ENCODE results near the gene CDK19.
"Not testable (repeated sequence)": the region's sequence is repeated elsewhere in the genome, so short reads cannot be mapped to it uniquely, and the experiment has no call there.

The CDK19 gene

GRCh38 chr6:110735666-110736065 lies 79.6 kb downstream of the CDK19 start:
- no peak for DNase-seq (ENCODE audit: low spot score)
- in situ Hi-C loops (cut with MboI; ENCODE audit: low sequenced_read_pairs, unreplicated experiment): no loop called here
- TF ChIP-seq, protein P1, sequence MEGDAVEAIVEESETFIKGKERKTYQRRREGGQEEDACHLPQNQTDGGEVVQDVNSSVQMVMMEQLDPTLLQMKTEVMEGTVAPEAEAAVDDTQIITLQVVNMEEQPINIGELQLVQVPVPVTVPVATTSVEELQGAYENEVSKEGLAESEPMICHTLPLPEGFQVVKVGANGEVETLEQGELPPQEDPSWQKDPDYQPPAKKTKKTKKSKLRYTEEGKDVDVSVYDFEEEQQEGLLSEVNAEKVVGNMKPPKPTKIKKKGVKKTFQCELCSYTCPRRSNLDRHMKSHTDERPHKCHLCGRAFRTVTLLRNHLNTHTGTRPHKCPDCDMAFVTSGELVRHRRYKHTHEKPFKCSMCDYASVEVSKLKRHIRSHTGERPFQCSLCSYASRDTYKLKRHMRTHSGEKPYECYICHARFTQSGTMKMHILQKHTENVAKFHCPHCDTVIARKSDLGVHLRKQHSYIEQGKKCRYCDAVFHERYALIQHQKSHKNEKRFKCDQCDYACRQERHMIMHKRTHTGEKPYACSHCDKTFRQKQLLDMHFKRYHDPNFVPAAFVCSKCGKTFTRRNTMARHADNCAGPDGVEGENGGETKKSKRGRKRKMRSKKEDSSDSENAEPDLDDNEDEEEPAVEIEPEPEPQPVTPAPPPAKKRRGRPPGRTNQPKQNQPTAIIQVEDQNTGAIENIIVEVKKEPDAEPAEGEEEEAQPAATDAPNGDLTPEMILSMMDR (IDR thresholded peaks at IDR 0.05; ENCODE audit: borderline replicate concordance, control extremely low read depth, extremely low read depth, insufficient read depth, missing control alignments): no peak

- TF ChIP-seq, protein P1 (IDR thresholded peaks at IDR 0.05; ENCODE audit: borderline replicate concordance, control extremely low read depth, extremely low read depth, insufficient read depth, missing control alignments): no peak
- in situ Hi-C loops (cut with MboI; ENCODE audit: low sequenced_read_pairs, unreplicated experiment): no loop called here
Observed at GRCh38 chr6:110731898-110732297, 83.4 kb downstream of the CDK19 start.

GRCh38 chr6:110731196-110731595 lies 84.1 kb downstream of the CDK19 start:
- DNase-seq (ENCODE audit: low spot score): no peak
- TF ChIP-seq, protein P1 (IDR thresholded peaks at IDR 0.05; ENCODE audit: borderline replicate concordance, control extremely low read depth, extremely low read depth, insufficient read depth, missing control alignments): no peak
- in situ Hi-C loops (cut with MboI; ENCODE audit: low sequenced_read_pairs, unreplicated experiment): no loop called here

More at GRCh38 chr6:110731898-110732297, 83.4 kb downstream of the CDK19 start:
- DNase-seq (ENCODE audit: low spot score): no peak

DNA sequence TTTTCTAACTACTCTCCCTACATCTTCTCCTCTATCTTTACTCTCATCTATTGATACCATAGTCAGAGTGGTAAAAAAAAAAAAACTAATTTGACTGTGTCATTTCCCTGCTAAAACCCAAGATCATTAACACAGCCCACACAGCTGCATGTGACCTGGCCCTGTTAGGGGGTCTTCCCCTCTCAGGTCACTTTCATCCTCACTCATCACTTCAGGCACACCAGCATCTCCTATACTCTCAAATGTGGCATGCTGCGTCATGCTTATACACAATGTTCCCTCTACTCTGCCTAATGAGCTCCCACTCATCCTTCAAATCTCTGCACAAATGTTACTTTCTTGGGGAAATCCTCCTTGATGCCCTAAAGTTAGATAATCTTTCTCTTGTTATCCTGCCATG lies 86.8 kb downstream of the CDK19 start:
- TF ChIP-seq, protein P1 (IDR thresholded peaks at IDR 0.05; ENCODE audit: borderline replicate concordance, control extremely low read depth, extremely low read depth, insufficient read depth, missing control alignments): no peak

GRCh38 chr6:110723017-110723416 lies 92.3 kb downstream of the CDK19 start:
- in situ Hi-C loops (cut with MboI; ENCODE audit: low sequenced_read_pairs, unreplicated experiment): no loop called here
- TF ChIP-seq, protein P1 (IDR thresholded peaks at IDR 0.05; ENCODE audit: borderline replicate concordance, control extremely low read depth, extremely low read depth, insufficient read depth, missing control alignments): no peak

More for the DNA sequence above, 86.8 kb downstream of the CDK19 start:
- in situ Hi-C loops (cut with MboI; ENCODE audit: low sequenced_read_pairs, unreplicated experiment): no loop called here
- DNase-seq (ENCODE audit: low spot score): no peak

DNA sequence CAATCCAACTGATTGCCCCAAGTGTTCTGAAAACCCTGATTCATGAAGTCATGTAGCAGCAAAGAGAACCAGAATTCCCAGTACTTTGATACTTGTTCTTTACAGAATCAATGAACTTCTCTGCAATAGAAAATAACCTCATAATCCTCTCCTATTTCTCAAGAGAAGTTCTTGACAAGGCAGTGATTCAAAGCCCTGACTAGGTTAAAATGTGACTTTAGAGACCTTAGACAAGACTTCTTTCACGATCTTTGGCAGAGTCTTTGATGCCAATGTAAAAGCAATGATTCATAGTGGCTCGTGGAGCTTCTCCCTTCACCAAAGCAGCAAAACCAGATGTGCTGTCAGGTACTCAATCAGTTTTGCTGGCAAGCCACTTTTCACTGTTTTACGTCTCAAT lies 95.2 kb downstream of the CDK19 start:
- DNase-seq (ENCODE audit: low spot score): no peak
- TF ChIP-seq, protein P1 (IDR thresholded peaks at IDR 0.05; ENCODE audit: borderline replicate concordance, control extremely low read depth, extremely low read depth, insufficient read depth, missing control alignments): no peak
- in situ Hi-C loops (cut with MboI; ENCODE audit: low sequenced_read_pairs, unreplicated experiment): no loop called here

More at GRCh38 chr6:110723017-110723416, 92.3 kb downstream of the CDK19 start:
- no peak for DNase-seq (ENCODE audit: low spot score)

DNA sequence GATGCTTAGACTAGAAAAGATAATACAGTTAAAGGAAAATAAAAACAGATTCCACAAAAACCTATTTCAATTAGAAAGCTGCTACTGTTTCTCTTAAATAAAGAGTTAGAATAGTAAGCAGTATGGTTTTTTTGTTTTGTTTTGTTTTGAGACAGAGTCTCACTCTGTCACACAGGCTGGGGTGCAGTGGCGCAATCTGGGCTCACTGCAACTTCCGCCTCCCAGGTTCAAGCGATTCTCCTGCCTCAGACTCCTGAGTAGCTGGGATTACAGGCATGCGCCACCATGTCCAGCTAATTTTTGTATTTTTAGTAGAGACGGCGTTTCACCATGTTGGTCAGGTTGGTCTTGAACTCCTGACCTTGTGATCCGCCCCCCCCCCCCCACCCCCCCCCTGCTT lies 95.7 kb downstream of the CDK19 start:
- DNase-seq (ENCODE audit: low spot score); in situ Hi-C loops (cut with MboI; ENCODE audit: low sequenced_read_pairs, unreplicated experiment): not testable (repeated sequence)

All from GM13976 (cell line).